NCI-H2107 treated with DMSO at 0.1 percent for 48 hours (cell line): ENCODE measurements around the gene STK24.
"Not testable (repeated sequence)": the region's sequence is repeated elsewhere in the genome, so short reads cannot be mapped to it uniquely, and the experiment has no call there.

Experiments
- DNase-seq: peaks from one replicate; lab custom pipeline; 2025; ENCODE audit not compliant: unreplicated experiment; lab: John Stamatoyannopoulos, UW

The STK24 gene

DNA sequence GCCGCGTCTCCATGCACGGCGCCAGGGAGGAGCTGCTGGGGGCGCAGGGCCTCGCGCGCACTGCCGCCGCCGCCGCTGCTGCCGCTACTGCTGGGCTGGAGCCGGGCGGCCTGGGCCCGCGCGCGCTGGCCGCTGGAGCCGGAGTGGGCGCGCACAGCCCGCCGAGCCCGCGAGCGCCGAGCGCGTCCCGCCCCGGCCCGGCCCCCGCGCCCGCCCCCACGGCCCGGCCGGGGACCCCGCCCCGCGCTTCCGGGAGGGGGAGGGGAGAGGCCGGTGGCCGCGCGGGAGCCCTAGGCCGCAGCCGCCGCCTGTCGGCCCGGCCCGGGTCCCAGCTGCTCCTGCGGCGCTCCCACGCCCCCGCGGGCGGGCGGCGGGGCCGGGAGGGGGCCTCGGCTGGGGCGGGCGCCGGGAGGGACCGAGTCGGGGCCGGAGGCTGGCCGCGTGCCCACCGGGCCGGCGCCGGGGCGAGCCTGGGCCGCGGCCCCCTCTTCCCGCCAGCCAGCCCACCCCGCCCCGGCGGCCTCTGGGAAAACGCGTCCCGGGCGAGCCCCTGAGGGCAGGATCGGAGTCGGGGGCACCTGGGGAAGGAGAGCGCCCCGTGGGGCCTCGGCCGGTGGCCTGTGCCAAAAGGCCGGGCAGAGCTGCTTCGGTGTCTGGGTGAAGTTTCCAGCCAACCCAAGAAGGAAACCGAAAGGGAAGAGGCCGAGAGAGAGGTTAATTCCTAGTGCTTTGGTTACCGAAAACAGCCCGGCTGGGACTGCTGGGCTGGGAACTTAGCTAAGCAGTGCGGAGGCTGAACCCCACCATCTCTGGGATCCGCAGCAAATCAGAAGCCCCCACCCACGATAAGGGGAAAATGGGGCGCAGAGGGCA, at the start of gene STK24:
TSS of gene STK24 (minus strand) at position 145 of the 873 bp plus-strand sequence. CDS start 321 bp downstream, outside the sequence.
- peak; percentile 30 for DNase-seq

DNA sequence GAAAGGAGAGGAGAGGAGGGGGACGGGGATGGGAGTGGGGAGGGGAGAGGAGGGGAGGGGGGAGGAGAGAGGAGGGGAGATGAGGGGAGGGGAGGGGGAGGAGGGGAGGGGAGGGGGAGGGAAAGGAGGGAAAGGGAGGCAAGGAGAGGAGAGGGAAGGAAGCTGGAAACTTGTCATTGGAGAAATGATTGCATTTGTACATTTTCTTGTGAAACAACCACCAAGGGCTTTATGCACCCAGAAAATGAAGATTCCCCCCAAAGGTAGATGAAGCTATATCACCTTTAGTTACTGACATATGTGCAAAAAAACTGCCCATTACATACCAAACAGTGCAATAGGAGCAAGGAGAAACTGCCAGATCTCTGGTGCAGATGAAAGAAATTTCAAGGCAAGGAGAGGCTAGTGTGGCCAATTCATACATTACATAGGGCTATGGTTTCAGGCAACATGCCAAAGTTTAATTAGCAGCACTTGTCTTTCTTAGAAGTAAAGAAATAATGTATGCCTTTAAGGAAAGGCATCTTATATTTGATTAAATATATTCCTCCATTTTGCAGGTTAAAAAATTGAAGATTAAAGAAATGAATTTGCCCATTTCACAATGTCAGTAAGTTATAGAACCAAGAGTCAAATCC, 49.5 kb upstream of the STK24 start:
- no peak for DNase-seq

DNA sequence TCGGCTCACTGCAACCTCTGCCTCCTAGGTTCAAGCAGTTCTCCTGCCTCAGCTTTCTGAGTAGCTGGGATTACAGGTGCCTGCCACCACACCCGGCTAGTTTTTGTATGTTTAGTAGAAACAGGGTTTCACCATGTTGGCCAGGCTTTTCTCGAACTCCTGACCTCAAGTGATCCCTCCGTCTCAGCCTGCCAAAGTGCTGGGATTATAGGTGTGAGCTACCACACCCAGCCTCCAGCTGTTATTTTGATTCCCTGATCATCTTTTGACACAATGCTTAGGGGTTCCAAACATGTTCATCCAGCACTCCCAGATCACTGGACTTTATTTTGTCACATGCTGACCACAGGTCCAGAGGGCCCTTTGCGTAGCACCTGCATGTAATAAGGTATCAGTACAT, 47.7 kb upstream of the STK24 start:
- not testable (repeated sequence) for DNase-seq

DNA sequence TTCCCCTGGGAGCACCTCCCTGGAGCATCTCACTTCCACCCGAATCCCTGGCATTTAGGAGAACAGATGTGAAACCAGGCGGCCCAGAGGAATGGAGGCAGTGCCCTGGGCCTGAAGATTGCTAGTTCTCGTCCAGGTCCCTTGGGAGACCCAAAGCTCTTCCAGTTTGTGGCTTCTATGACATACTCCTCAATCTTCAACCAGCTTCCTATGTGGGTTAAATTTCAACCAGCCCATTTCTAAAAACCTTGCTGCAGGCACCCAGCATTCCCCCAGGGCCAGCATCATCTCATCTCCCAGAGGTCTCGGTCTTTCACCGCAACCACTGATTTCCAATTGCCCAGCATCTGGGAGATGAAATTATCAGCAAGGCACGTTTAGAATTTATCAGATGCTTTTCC, 46.0 kb upstream of the STK24 start:
- no peak for DNase-seq

DNA sequence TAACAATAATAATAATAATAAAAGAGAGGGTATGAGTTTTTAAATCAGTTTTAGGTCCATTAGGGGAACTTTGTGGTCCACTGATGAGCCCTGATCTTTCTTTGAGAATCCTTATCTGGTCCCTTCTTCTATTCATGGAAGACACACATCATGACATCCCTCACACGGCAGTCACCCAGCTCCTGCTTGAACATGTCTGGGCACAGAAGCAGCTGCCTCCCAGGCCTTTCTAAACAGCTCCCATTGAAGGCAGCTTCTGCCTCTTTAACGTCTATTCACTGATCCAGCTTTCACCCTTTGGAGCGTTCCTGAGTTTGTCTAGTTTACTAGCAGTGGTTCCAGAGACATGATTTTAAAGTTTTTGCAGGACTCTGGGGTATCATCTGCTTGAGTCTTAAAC, 42.6 kb upstream of the STK24 start:
- no peak for DNase-seq

DNA sequence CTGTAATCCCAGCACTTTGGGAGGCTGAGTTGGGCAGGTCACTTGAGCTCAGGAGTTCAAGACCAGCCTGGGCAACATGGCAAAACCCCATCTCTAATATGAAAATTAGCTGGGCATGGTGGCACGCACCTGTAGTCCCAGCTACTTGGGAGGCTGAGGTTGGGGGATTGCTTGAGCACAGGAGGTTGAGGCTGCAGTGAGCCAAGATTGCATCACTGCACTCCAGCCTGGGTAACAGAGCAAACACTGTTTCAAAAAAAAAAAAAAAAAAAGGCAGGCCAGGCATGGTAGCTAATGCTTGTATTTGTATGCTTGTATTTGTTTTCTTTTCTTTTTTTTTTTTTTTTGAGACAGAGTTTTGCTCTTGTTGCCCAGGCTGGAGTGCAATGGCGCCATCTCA, 38.7 kb upstream of the STK24 start:
- not testable (repeated sequence) for DNase-seq

DNA sequence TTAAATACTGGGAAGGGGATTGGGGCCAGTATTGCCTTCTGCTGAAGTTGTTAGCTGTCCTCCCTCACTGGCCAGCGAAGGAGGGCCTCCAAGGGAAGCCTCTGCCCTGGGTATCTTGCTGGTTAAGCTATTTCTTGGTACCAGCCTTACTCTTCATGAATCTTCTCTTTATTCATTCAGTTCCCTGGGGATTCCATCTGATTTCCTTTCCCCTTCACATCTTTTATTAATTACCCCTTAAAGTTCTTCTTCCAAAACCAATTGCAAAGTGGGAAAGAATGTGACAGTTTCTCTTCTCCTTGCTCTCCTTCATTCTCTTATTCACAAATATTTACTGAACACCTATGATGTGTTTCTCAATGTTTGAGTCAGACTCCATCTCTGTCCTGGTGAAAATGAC, 36.7 kb upstream of the STK24 start:
- no peak for DNase-seq

DNA sequence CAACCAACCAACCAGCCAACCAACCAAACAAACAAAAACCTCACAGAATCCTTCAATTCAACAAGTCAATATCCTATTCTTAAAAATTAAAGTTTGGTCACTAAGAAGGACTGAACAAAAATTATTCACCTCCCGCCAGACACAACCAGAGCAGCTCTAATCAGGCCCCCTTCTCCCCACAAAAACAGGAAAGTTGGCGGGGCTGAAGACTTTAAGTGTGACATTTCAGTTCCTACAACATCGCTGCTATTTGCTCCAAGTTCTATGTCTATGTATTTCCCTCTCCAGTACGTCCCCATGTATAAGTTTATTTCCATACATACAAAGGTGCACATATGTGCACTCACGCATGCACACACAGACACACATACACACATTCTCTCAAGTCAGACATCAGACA, 32.8 kb upstream of the STK24 start:
- DNase-seq, result no peak

DNA sequence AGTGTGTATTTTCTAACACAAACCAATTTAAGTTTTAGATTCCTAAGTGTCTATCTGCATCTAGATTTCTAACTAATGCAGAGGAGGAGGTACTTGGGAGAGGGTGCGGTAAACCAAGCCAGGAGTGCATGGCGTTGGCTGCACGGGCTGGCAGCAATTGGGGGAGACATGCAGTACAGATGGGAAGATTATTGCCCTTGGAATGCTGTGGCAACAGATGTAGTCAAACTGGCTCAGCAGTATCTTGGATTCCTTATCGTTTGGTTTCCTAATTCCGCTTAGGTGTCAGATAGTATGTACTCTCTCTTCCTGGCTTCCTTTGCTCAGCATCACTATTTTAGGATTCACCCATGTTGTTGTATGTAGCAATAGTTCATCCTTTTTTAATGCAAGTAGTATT, 29.4 kb upstream of the STK24 start:
- no peak for DNase-seq

DNA sequence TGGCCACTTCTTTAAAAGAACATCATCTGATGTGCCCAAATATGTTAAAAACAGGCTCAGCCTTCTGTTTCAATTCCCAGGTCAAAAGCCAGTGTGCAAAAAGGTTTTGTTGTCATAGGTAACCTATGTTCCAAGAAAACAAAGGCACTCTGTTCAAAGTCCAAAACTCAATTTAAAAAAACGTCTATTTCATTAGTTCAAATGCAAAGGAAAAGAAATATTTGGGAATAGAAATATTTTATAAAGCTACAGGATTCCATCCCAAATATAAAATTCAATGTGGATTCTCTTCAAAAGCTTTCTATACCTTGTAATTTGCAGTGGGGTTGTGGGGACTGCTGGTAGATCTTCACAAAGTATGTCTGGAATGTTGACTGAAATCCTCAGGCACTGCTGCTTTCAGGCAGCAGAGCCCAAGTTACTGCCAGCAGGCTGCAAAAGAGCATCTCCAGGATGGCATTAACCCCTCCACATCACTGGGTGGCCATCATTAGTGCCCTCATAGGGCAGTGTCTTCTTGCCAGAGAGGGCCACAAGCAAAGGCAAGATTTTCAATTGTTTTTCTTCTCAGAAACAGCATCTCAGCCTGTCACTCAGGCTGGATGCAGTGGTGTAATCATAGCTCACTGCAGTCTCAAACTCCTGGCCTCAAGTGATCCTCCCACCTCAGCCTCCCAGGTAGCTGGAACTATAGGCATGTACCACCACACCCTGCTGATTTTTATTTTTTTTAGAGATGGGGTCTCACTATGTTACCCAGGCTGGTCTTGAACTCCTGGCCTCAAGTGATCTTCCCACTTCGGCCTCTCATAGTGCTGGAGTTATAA, 22.8 kb upstream of the STK24 start:
- DNase-seq, result no peak

DNA sequence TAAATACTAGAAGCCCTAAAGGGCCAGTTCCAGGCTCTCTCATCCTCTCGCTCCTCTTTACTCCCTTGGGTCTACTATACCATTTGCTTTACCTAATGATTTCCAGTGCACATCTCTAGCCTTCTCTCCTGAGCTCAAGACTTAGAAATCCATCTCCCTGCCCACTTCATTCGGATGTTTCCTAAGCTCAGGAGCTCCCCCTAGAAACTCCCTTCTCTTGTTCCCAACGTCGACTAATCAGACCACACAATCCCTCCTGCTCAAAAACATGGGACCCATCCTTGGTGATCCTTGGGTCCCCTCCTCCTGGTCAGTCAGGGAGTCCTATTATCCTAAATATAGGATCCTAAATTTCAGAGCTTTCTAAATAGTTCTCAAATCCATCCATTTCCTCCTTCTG, 21.1 kb upstream of the STK24 start:
- DNase-seq, result no peak

DNA sequence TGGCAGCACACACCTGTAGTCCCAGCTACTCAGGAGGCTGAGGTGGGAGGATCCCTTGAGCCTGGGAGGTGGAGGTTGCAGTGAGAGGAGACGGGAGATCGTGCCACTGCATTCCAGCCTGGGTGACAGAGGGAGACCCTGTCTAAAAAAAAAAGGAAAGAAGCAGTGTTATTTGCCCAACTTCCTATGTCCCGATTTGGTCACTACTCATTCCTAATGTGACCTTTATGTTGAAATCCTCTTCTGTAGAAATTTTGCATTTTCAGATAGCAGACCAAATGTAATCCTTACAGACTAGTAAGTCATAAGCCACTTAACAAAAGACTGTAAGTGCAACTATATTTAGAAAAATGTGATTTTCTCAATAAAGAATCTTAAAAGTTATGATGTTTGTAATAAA, 18.2 kb upstream of the STK24 start:
- DNase-seq, result no peak

DNA sequence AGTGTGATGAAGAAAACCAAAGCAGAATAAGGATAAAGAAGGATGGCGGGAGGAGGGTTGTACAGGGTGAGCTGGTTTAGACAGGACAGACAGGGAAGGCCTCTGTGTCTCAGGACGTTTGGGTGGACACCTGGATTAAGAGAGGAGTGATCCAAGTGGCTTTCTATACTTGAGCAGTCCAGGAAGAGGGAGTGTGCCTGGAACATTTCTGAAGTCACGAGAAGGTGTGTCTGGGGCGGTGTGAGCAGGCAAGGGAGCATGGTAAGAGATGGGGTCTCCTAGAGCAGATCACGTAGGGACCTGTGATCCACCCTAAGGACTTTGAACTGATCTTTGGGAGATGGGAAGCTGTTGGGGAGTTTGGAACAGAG, 15.4 kb upstream of the STK24 start:
- DNase-seq, result no peak

DNA sequence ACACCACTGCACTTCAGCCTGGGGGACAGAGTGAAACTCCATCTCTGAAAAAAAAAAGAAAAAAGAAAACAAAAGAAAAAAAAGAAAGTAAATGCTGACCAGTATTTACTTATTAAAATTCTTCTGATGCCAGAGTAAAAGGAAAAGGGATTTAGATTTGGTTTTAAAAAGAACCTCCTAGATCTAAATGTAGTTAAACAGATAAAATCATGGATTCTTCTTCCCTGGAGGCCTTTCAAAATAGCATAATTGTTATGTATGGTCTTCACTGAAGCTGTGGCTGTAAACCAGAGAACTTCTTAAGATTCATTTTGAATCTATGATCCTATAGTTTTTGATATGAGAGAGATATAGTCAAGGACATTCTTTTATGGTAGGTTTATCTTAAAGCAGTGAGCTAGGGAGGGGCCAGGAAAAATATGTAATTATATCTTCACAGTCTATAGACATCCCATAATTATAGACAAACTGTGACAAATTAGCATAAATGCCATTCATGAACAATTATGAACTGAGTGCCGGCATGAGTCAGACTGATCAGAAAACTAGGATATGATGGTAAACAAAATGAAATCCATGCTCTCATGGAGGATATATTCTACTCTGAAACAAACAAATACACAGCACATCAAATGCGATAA, 14.9 kb upstream of the STK24 start:
- DNase-seq, result no peak

DNA sequence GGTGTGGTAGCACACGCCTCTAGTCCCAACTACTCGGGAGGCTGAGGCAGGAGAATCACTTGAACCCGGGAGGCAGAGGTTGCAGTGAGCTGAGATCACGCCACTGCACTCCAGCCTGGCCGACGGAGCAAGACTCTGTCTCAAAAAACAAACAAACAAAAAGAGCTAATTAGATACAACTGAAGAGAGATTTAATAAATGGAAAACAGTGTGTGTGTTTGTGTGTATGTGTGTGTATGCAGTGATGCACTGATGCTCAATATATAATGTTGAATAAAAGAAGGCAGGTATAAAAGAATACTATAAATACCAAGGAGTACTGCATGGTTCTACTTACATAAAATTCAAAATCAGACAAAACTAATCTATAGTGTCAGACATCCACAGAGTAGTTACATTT, 13.6 kb upstream of the STK24 start:
- DNase-seq, result not testable (repeated sequence)

DNA sequence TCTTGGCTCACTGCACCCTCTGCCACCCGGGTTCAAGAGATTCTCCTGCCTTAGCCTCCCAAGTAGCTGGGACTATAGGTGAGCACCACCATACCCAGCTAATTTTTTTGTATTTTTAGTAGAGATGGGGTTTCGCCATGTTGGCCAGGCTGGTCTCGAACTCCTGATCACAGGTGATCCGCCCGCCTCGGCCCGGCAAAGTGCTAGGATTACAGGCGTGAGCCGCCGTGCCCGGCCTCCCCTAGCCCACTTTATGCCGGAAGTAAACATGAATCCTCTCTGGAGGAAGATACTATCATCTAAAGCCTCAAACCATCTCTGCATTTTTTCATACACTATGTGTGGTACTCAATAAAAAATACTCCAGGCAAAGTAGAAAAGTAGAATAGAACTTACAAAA, 12.6 kb upstream of the STK24 start:
- not testable (repeated sequence) for DNase-seq

DNA sequence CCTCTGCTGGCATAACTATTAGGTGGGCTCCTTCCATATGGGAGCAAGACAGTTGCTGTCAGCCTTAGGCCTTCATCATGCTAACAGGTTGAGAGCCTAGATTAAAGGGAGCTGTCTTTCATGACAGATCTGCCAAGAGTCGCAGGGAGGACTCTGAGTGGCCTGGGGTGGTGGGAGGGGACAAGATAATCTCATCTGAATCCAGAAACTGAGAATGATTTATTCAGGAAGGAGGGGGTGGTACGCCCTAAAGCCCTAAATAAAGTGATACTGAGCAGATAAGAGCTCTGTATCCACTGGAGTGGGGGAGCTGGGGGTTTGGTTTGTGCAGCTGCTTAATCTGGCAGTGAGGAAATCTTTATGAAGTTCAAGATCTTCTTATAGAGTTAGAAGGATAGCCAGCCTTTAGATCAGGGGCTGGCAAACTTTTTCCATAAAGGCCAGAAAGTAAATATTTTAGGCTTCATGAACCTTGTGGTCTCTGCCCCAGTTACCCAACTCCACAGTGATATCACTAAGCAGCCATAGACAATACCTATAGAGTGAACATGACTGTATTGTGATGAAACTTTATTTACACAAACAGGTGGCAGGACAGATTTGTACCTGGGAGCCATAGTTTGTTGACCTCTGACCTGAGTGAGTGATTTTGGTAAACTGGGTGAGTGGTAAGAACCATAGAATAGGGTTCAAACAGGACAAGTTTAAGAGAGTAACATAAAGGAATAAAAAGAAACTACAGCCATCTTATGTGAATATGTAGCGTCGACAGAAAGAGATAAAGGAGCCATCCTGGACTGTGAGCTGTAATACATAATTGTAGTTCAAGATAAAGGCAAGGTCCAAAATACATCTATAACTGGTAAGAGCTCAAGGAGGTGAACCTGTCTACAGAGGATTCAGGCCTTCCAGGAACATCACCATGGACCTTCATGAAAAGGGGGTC, 9.8 kb upstream of the STK24 start:
- no peak for DNase-seq

DNA sequence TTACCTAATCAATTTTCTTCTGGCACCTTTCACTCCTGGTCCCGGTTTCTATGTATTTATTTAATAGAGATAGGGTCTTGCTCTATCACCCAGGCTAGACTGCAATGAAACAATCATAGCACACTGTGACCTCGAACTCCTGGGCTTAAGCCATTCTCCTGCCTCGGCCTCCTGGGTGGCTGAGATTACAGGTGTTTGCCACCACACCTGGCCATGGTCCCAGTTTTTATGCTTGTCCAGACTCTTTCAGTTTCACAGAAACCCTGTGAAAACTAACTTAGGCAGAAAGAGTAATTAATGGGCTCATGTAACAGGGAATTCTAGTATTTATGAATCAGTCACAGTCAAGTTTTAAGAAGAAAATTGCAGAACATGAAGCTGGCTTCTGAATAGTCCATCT, 9.0 kb upstream of the STK24 start:
- no peak for DNase-seq

DNA sequence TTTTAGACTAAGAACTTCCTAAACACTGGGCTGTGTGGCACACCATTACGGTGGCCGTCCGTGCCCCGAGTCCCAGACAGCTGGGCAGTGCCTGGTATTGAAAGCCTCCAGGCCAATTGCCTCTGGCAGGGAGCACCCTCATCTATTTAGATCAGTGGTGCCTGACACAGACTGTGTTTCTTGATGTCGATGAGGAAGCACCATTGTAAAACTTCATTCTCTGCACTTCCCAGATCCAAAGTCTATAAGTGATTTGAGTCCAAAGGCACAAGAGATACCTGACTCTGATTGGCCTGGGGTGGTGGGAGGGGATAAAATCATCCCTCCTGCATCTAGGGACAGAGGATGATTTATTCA, 8.5 kb upstream of the STK24 start:
- no peak for DNase-seq

DNA sequence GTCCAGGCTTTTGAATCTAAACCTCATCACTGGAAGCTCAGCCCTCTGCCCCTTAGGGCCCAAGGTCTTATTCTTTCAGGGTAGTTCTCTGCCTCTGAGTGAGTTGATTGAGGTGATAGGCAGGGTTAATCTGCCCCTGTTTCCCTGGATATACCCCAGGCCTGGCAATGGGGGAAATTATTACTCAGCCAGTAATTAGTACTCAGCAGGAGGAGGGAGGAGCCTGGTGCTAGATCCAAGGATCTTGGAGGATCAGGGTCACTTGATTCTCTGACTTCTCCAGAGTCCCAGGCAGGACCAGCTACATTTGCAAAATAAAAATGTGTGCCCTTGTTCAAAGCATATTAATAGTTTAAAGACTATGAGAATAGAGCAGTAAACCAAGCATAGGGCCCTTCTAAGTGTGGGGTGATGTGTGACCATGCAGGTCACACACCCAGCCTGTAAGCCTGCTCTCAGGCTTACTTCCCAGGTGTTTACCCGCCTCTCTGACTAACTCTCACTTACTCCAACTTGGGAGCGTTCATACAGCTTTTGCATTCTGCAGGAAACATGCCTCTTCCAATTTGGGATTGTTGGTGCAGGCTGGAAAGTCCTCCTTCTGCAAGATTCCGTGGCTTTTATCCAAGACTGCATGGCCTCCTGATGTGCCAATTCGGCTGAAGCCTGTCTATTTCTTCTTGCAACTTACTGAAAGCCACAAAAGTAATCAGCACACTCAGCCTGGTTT, 7.9 kb upstream of the STK24 start:
- DNase-seq, result no peak
